Astrocyte (in vitro differentiated cells and primary cell): ENCODE results near the gene ARRB1. TPM values are rescaled to one million over a fixed set of nuclear protein-coding genes. Genes with fewer than 3 reads are reported as not detected.

Experiments
- DNase-seq: peaks from one replicate; pipeline ENCODE4 v3.0.0-alpha.2; 2010; ENCODE audit warnings: low read depth
- FAIRE-seq: peaks from 2 replicates; lab custom pipeline; 2011; peaks lifted over from hg19 to GRCh38; lab: Jason Lieb, UNC
- H2AFZ ChIP-seq: 2 replicates; pipeline ENCODE4 v1.6.0; 2012; ENCODE audit warnings: low read depth, low read length, inconsistent platforms
- H3K27ac ChIP-seq: 2 replicates; pipeline ENCODE4 v1.5.1; 2011; ENCODE audit warnings: low read depth, low read length, inconsistent platforms
- H3K27me3 ChIP-seq: 2 replicates; pipeline ENCODE4 v1.6.0; 2011; ENCODE audit warnings: low read length, inconsistent platforms; ENCODE audit not compliant: insufficient read depth
- H3K36me3 ChIP-seq: 2 replicates; pipeline ENCODE4 v1.5.1; 2011; ENCODE audit warnings: low read length, inconsistent platforms; ENCODE audit not compliant: insufficient read depth
- H3K4me1 ChIP-seq: 2 replicates; pipeline ENCODE4 v1.5.1; 2011; ENCODE audit warnings: low read length, inconsistent platforms; ENCODE audit not compliant: insufficient read depth
- H3K4me2 ChIP-seq: 2 replicates; pipeline ENCODE4 v1.6.0; 2012; ENCODE audit warnings: low read length, inconsistent platforms
- H3K4me3 ChIP-seq: 2 replicates; pipeline ENCODE4 v1.5.1; 2011; ENCODE audit warnings: low read depth, mild to moderate bottlenecking, low read length, inconsistent platforms; ENCODE audit not compliant: insufficient read depth
- H3K79me2 ChIP-seq: 2 replicates; pipeline ENCODE4 v1.6.0; 2012; ENCODE audit warnings: mild to moderate bottlenecking, low read length, inconsistent platforms; ENCODE audit not compliant: insufficient read depth
- H3K9ac ChIP-seq: 2 replicates; pipeline ENCODE4 v1.6.0; 2012; ENCODE audit warnings: mild to moderate bottlenecking, low read length, inconsistent platforms
- H3K9me3 ChIP-seq: 2 replicates; pipeline ENCODE4 v1.5.1; 2012; ENCODE audit warnings: low read depth, mild to moderate bottlenecking, low read length, inconsistent platforms; ENCODE audit not compliant: insufficient read depth
- H4K20me1 ChIP-seq: 2 replicates; pipeline ENCODE4 v1.6.0; 2012; ENCODE audit warnings: low read length, inconsistent platforms; ENCODE audit not compliant: insufficient read depth
- H3K27ac Mint-ChIP-seq: one replicate; pipeline ENCODE4 v1.8.0; 2021; ENCODE audit warnings: mild to moderate bottlenecking, mixed read lengths; ENCODE audit not compliant: unreplicated experiment
- H3K27me3 Mint-ChIP-seq: one replicate; pipeline ENCODE4 v1.8.0; 2021; ENCODE audit warnings: low read depth, mixed read lengths; ENCODE audit not compliant: unreplicated experiment
- H3K36me3 Mint-ChIP-seq: one replicate; pipeline ENCODE4 v1.8.0; 2021; ENCODE audit warnings: low read depth, mixed read lengths; ENCODE audit not compliant: unreplicated experiment
- H3K4me1 Mint-ChIP-seq: one replicate; pipeline ENCODE4 v1.8.0; 2021; ENCODE audit warnings: low read depth, mixed read lengths; ENCODE audit not compliant: unreplicated experiment
- H3K4me3 Mint-ChIP-seq: one replicate; pipeline ENCODE4 v1.8.0; 2021; ENCODE audit warnings: mild to moderate bottlenecking, moderate library complexity, mixed read lengths; ENCODE audit not compliant: unreplicated experiment
- H3K9me3 Mint-ChIP-seq: one replicate; pipeline ENCODE4 v1.8.0; 2021; ENCODE audit warnings: mild to moderate bottlenecking, mixed read lengths; ENCODE audit not compliant: unreplicated experiment
- EZH2 ChIP-seq: IDR thresholded peaks from 2 replicates; pipeline ENCODE4 v1.6.1; 2012; ENCODE audit warnings: mild to moderate bottlenecking, low read length, inconsistent platforms; ENCODE audit not compliant: insufficient read depth
- total RNA-seq: library from RNA; stranded (reverse); gene quantifications from 2 replicates; pipeline ENCODE4 v1.2.1, GENCODE V29; 2021
- TF ChIP-seq, protein P1 (sequence below): IDR thresholded peaks from 2 replicates; pipeline ENCODE4 v1.5.1; 2011; ENCODE audit warnings: low read depth, mild to moderate bottlenecking, inconsistent platforms, low read length, moderate library complexity; ENCODE audit not compliant: insufficient read depth

Gene ARRB1
- total RNA-seq, 1 donor from 2014 or later = 28.5 TPM

DNA sequence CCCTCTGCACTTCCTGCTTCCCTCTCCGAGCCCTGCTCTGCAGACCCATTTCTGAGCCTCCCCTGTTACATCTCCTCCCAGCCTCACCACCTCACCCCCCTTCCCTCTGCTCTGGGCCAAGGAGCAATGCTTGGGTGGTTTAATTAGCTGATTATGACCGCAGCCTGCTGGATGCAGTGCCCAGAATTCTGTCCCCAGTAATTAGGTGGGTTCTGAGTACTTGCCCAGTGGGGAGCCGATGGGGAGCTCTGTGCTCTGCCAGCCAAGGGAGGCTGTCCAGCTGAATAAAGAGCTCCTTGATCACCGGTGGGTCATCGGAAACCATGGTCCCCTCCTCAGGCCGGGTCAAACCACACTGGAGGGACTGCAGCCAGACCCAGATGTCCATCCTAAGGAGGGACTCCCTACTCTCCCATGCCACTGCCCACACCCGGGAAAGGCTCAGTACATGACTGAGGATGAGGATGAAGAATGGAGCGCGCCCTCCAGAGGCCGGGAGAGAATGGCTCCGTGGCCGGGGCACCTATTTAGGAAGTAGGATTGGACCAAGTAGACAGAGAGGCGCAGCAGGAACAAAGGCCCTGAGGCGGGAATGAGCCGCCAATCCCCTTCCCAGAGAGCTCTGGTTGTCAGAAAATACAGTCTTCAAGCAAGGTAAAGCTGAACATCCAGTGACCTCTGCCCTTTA lies 9.1 kb downstream of the ARRB1 start:
- H4K20me1 ChIP-seq = peaks cover 3% of the 10 kb centered on the region
- no peaks in the 10 kb centered on the region for H3K9me3 ChIP-seq
- no peaks in the 10 kb centered on the region for H3K27me3 Mint-ChIP-seq
- peaks cover 4% of the 10 kb centered on the region for H3K36me3 Mint-ChIP-seq
- H3K36me3 ChIP-seq = no peaks in the 10 kb centered on the region
- H3K27me3 ChIP-seq = no peaks in the 10 kb centered on the region
- DNase-seq (no peak), FAIRE-seq (no peak)
- no peak overlapping the region for H3K27ac ChIP-seq
- no peak overlapping the region for H2AFZ ChIP-seq
- no peak for TF ChIP-seq EZH2
- TF ChIP-seq, protein P1, sequence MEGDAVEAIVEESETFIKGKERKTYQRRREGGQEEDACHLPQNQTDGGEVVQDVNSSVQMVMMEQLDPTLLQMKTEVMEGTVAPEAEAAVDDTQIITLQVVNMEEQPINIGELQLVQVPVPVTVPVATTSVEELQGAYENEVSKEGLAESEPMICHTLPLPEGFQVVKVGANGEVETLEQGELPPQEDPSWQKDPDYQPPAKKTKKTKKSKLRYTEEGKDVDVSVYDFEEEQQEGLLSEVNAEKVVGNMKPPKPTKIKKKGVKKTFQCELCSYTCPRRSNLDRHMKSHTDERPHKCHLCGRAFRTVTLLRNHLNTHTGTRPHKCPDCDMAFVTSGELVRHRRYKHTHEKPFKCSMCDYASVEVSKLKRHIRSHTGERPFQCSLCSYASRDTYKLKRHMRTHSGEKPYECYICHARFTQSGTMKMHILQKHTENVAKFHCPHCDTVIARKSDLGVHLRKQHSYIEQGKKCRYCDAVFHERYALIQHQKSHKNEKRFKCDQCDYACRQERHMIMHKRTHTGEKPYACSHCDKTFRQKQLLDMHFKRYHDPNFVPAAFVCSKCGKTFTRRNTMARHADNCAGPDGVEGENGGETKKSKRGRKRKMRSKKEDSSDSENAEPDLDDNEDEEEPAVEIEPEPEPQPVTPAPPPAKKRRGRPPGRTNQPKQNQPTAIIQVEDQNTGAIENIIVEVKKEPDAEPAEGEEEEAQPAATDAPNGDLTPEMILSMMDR = no peak
- H3K4me1 Mint-ChIP-seq = peaks cover 58% of the 10 kb centered on the region
- H3K4me3 Mint-ChIP-seq = no peak overlapping the region
- peaks cover 29% of the 10 kb centered on the region for H3K4me1 ChIP-seq
- H3K9me3 Mint-ChIP-seq = no peaks in the 10 kb centered on the region
- no peak overlapping the region for H3K4me2 ChIP-seq
- H3K9ac ChIP-seq = no peak overlapping the region
- H3K27ac Mint-ChIP-seq = no peak overlapping the region
- no peaks in the 10 kb centered on the region for H3K79me2 ChIP-seq
- no peak overlapping the region for H3K4me3 ChIP-seq

DNA sequence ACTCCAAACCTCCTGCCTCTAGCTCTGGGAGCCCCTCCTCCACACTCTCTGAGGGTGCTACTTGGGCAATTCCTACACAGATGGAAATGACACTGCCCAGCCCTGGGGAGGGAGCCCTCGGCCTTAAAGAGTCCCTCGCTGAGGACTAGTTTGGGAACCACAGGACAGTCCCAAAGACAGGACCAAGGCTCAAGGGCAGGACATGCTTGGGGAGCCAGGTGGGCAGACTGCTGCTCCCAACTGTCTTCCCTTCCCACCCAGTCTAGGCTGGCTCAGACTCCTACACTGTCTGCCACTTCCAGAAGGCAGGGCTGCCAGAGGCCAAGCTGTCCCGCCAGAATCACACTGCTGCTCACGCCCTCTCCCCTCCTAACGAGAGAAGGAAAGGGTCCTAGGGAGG lies 9.8 kb downstream of the ARRB1 start:
- no peak overlapping the region for H3K4me3 ChIP-seq
- peaks cover 3% of the 10 kb centered on the region for H4K20me1 ChIP-seq
- Mint-ChIP-seq H3K27ac (no peak overlapping the region), H3K9me3 (no peaks in the 10 kb centered on the region), H3K4me3 (no peak overlapping the region), H3K4me1 (peaks cover 63% of the 10 kb centered on the region), H3K36me3 (peaks cover 4% of the 10 kb centered on the region), H3K27me3 (no peaks in the 10 kb centered on the region)
- H3K36me3 ChIP-seq = no peaks in the 10 kb centered on the region
- no peaks in the 10 kb centered on the region for H3K27me3 ChIP-seq
- TF ChIP-seq, protein P1 = no peak
- TF ChIP-seq EZH2 = no peak
- no peak overlapping the region for H2AFZ ChIP-seq
- FAIRE-seq (no peak), DNase-seq (no peak)
- H3K79me2 ChIP-seq = no peaks in the 10 kb centered on the region
- no peak overlapping the region for H3K27ac ChIP-seq
- no peak overlapping the region for H3K9ac ChIP-seq
- H3K4me1 ChIP-seq = peaks cover 27% of the 10 kb centered on the region
- no peak overlapping the region for H3K4me2 ChIP-seq
- no peaks in the 10 kb centered on the region for H3K9me3 ChIP-seq
